HCT116 (cell line): ENCODE results near the gene RPRML. TPM values are rescaled to one million over a fixed set of nuclear protein-coding genes. Genes with fewer than 3 reads are reported as not detected.
A peak's percentile ranks its signal among the peaks of the same experiment; 100 is the strongest.

Experiments
- ATAC-seq: fragments of 200-7000 bp; cut with Tn5 transposase; 2 replicates; pipeline ENCODE4 v1.9.1; 2020; ENCODE audit warnings: mild to moderate bottlenecking, moderate library complexity
- BruUV-seq: library from RNA; stranded (reverse); fragments of 400-500 nt; replicated peaks from 2 replicates; lab custom pipeline; 2021; lab: Mats Ljungman, UMichigan
- CTCF ChIA-PET: fragments of 300-600 bp; sonication (Branson Sonifier 250); formaldehyde crosslinking; loops from one replicate; lab custom pipeline; 2021; ENCODE audit warnings: antibody characterized with exemption; lab: Charles Lee
- POLR2A ChIA-PET: fragments of 300-600, 350-600 bp; sonication (Branson Sonifier 250); formaldehyde crosslinking; loops from one replicate; lab custom pipeline; 2021; ENCODE audit warnings: antibody characterized with exemption; lab: Charles Lee
- RAD21 ChIA-PET, 2 experiments: fragments of 300-600 bp; sonication (Branson Sonifier 250); formaldehyde crosslinking; loops; one replicate each; lab custom pipeline; 2023; ENCODE audit warnings: low total read pairs in 2 of 2; ENCODE audit not compliant: uncharacterized antibody in 2 of 2, unreplicated experiment in 2 of 2, low non-redundant PET in 1 of 2; lab: Charles Lee
- DNase-seq: peaks from one replicate; pipeline ENCODE4 v3.0.0-alpha.2; 2010; ENCODE audit warnings: low read depth, low spot score
- H2AFZ ChIP-seq: fragments of 200-600 bp; shearing (Covaris generic), sonication (generic); 2 replicates; pipeline ENCODE4 v1.6.1; 2017; ENCODE audit warnings: low read depth, mixed run types, mixed read lengths, antibody characterized with exemption, low read length; ENCODE audit not compliant: poor library complexity, severe bottlenecking
- H3K27ac ChIP-seq: 2 replicates; pipeline ENCODE4 v1.5.1; 2012; ENCODE audit warnings: low read depth, low read length
- H3K27me3 ChIP-seq: fragments of 200-600 bp; sonication (generic); 2 replicates; pipeline ENCODE4 v1.6.1; 2016; ENCODE audit warnings: mixed run types, low read length, mixed read lengths; ENCODE audit not compliant: insufficient read depth
- H3K36me3 ChIP-seq, 2 experiments: fragments of 200-500 bp in 1 of 2; fragments of 200-600 bp in 1 of 2; sonication (Bioruptor generic) in 1 of 2; sonication (generic) in 1 of 2; 2 replicates each; pipeline versions ENCODE4 v1.5.1 to v1.6.1; 2014 to 2016; ENCODE audit warnings: low read length in 2 of 2, inconsistent platforms in 1 of 2, mixed read lengths in 1 of 2, mixed run types in 1 of 2; ENCODE audit not compliant: insufficient read depth in 2 of 2, control insufficient read depth in 1 of 2
- H3K4me1 ChIP-seq, 2 experiments: fragments of 200-600 bp in 1 of 2; sonication (generic) in 1 of 2; 2 replicates each; pipeline versions ENCODE4 v1.5.1 to v1.6.1; 2012 to 2017; ENCODE audit warnings: low read length in 2 of 2, inconsistent platforms in 1 of 2, mild to moderate bottlenecking in 1 of 2, mixed read lengths in 1 of 2, mixed run types in 1 of 2, moderate library complexity in 1 of 2; ENCODE audit not compliant: insufficient read depth in 2 of 2, control insufficient read depth in 1 of 2
- H3K4me2 ChIP-seq: fragments of 200-600 bp; sonication (generic); 2 replicates; pipeline ENCODE4 v1.6.1; 2017; ENCODE audit warnings: mixed run types, low read length, mixed read lengths
- H3K4me3 ChIP-seq, 2 experiments: fragments of 200-600 bp in 1 of 2; sonication (generic) in 1 of 2; replicated peaks in 1 of 2; 2 replicates each; pipeline ENCODE4 v1.5.1; 2011 to 2016; ENCODE audit warnings: low read length in 2 of 2, control low read depth in 1 of 2, low read depth in 1 of 2, mild to moderate bottlenecking in 1 of 2, mixed read lengths in 1 of 2, mixed run types in 1 of 2
- H3K79me2 ChIP-seq: fragments of 200-600 bp; sonication (generic); 2 replicates; pipeline ENCODE4 v1.6.1; 2017; ENCODE audit warnings: mild to moderate bottlenecking, mixed run types, low read length, moderate library complexity, mixed read lengths; ENCODE audit not compliant: insufficient read depth
- H3K9ac ChIP-seq: fragments of 200-600 bp; sonication (generic); 2 replicates; pipeline ENCODE4 v1.6.1; 2016; ENCODE audit warnings: low read length, mixed read lengths
- H3K9me2 ChIP-seq: fragments of 200-600 bp; sonication (generic), shearing (Covaris generic); 2 replicates; pipeline ENCODE4 v1.6.1; 2017; ENCODE audit warnings: mixed run types, mild to moderate bottlenecking, moderate library complexity; ENCODE audit not compliant: insufficient read depth
- H3K9me3 ChIP-seq, 2 experiments: fragments of 200-500 bp in 1 of 2; fragments of 200-600 bp in 1 of 2; sonication (Bioruptor generic) in 1 of 2; sonication (generic) in 1 of 2; 2 replicates each; pipeline ENCODE4 v1.6.1; 2014 to 2017; ENCODE audit warnings: low read length in 2 of 2, mixed read lengths in 2 of 2, inconsistent platforms in 1 of 2, low read depth in 1 of 2, mild to moderate bottlenecking in 1 of 2, mixed run types in 1 of 2, moderate library complexity in 1 of 2; ENCODE audit not compliant: control insufficient read depth in 1 of 2, insufficient read depth in 1 of 2
- H4K20me1 ChIP-seq: fragments of 200-600 bp; sonication (generic), shearing (Covaris generic); 2 replicates; pipeline ENCODE4 v1.6.1; 2017; ENCODE audit warnings: mixed run types, mild to moderate bottlenecking, moderate library complexity; ENCODE audit not compliant: insufficient read depth
- CTCF ChIP-seq, 3 experiments: fragments of 200-600 bp in 1 of 3; sonication (generic) in 1 of 3; IDR thresholded peaks in 2 of 3; conservative IDR thresholded peaks in 1 of 3; 2 replicates each; pipeline ENCODE4 v1.5.1; 2012 to 2017; ENCODE audit warnings: low read depth in 2 of 3, low read length in 2 of 3, antibody characterized with exemption in 1 of 3, borderline replicate concordance in 1 of 3, control low read depth in 1 of 3, mild to moderate bottlenecking in 1 of 3, mixed read lengths in 1 of 3, mixed run types in 1 of 3, moderate library complexity in 1 of 3; ENCODE audit not compliant: insufficient read depth in 1 of 3
- EGR1 ChIP-seq: IDR thresholded peaks from 2 replicates; pipeline ENCODE4 v1.6.1; 2012; ENCODE audit warnings: low read depth
- EZH2 ChIP-seq: fragments of 200-600 bp; sonication (generic); IDR thresholded peaks from 2 replicates; pipeline ENCODE4 v1.6.1; 2017; ENCODE audit warnings: antibody characterized with exemption, mixed run types
- FOSL1 ChIP-seq: IDR thresholded peaks from 2 replicates; pipeline ENCODE4 v1.6.1; 2012; ENCODE audit warnings: low read depth
- POLR2A ChIP-seq: IDR thresholded peaks from 2 replicates; pipeline ENCODE4 v1.7.0; 2011; ENCODE audit warnings: borderline replicate concordance; ENCODE audit not compliant: insufficient read depth, insufficient read length; ENCODE audit errors: extremely low read depth
- POLR2AphosphoS5 ChIP-seq: IDR thresholded peaks from 2 replicates; pipeline ENCODE4 v1.6.1; 2011; ENCODE audit warnings: mild to moderate bottlenecking, low read depth, low read length, moderate library complexity
- SRF ChIP-seq: IDR thresholded peaks from 2 replicates; pipeline ENCODE4 v1.6.1; 2012; ENCODE audit warnings: low read depth
- YY1 ChIP-seq: IDR thresholded peaks from 2 replicates; pipeline ENCODE4 v1.6.1; 2011; ENCODE audit warnings: low read length, low read depth, moderate library complexity, mild to moderate bottlenecking; ENCODE audit not compliant: insufficient replicate concordance; ENCODE audit errors: extremely low read depth
- intact Hi-C: fragments of 100-400 bp; cut with micrococcal nuclease; formaldehyde crosslinking; loops from 2 replicates; pipeline ENCODE4 v1.10.0; 2022
- total RNA-seq: library from RNA; stranded (reverse); gene quantifications from one replicate; pipeline ENCODE4 v1.2.1, GENCODE V29; 2021; ENCODE audit not compliant: unreplicated experiment
- TF ChIP-seq, protein P1 (sequence below): IDR thresholded peaks from 2 replicates; pipeline ENCODE4 v1.6.1; 2012; ENCODE audit warnings: low read depth
- TF ChIP-seq, protein P2 (sequence below): IDR thresholded peaks from 2 replicates; pipeline ENCODE4 v1.6.1; 2012

RPRML gene
- total RNA-seq, 1 experiment from 2014 or later, result not detected

GRCh38 chr17:46949291-46950174 lies 29.5 kb downstream of the RPRML start:
- no peaks in the 10 kb centered on the region for H4K20me1 ChIP-seq
- intact Hi-C loops, result no loop called here
- ChIA-PET RAD21 (no interaction called here), CTCF (interaction anchor here (0.9 to 3.1 kb wide), 2 partner anchors 8 kb away, joined by 3 to 16 read pairs; no protein-coding TSS in a partner anchor), POLR2A (no interaction called here)
- no peaks in the 10 kb centered on the region for H3K9me3 ChIP-seq
- H3K4me1 ChIP-seq, result no peaks in the 10 kb centered on the region
- no peak for DNase-seq
- H3K4me2 ChIP-seq, result no peak overlapping the region
- H2AFZ ChIP-seq, result no peak overlapping the region
- no peak overlapping the region for H3K9ac ChIP-seq
- no peaks in the 10 kb centered on the region for H3K9me2 ChIP-seq
- peak; percentile 26; the same call in 1 of the 2 replicates for ATAC-seq
- H3K27me3 ChIP-seq, result no peaks in the 10 kb centered on the region
- TF ChIP-seq SRF (no peak), POLR2A (no peak), POLR2AphosphoS5 (no peak), CTCF (IDR thresholded peaks at IDR 0.05 in 2 of 3, conservative IDR thresholded peaks at IDR 0.05 in 1 of 3; ENCODE audit: borderline replicate concordance in 1 of 3, insufficient read depth in 1 of 3, low read depth in 2 of 3, low read length in 2 of 3) (no peak), YY1 (no peak), EZH2 (no peak), EGR1 (no peak), FOSL1 (no peak)
- TF ChIP-seq, protein P1, sequence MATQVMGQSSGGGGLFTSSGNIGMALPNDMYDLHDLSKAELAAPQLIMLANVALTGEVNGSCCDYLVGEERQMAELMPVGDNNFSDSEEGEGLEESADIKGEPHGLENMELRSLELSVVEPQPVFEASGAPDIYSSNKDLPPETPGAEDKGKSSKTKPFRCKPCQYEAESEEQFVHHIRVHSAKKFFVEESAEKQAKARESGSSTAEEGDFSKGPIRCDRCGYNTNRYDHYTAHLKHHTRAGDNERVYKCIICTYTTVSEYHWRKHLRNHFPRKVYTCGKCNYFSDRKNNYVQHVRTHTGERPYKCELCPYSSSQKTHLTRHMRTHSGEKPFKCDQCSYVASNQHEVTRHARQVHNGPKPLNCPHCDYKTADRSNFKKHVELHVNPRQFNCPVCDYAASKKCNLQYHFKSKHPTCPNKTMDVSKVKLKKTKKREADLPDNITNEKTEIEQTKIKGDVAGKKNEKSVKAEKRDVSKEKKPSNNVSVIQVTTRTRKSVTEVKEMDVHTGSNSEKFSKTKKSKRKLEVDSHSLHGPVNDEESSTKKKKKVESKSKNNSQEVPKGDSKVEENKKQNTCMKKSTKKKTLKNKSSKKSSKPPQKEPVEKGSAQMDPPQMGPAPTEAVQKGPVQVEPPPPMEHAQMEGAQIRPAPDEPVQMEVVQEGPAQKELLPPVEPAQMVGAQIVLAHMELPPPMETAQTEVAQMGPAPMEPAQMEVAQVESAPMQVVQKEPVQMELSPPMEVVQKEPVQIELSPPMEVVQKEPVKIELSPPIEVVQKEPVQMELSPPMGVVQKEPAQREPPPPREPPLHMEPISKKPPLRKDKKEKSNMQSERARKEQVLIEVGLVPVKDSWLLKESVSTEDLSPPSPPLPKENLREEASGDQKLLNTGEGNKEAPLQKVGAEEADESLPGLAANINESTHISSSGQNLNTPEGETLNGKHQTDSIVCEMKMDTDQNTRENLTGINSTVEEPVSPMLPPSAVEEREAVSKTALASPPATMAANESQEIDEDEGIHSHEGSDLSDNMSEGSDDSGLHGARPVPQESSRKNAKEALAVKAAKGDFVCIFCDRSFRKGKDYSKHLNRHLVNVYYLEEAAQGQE, result no peak
- TF ChIP-seq, protein P2, sequence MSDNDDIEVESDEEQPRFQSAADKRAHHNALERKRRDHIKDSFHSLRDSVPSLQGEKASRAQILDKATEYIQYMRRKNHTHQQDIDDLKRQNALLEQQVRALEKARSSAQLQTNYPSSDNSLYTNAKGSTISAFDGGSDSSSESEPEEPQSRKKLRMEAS, result no peak
- H3K36me3 ChIP-seq, result no peaks in the 10 kb centered on the region
- H3K79me2 ChIP-seq, result no peaks in the 10 kb centered on the region
- BruUV-seq, result no TSS peak
- no peak overlapping the region for H3K27ac ChIP-seq
- no peak overlapping the region for H3K4me3 ChIP-seq
